Measurements from ENCODE around the gene S100P. TPM values are rescaled to one million over a fixed set of nuclear protein-coding genes. Genes with fewer than 3 reads are reported as not detected.

Gene S100P
- total and polyA plus RNA-seq, 4 donors: 34.2 to 118 (median 51.6) TPM

DNA sequence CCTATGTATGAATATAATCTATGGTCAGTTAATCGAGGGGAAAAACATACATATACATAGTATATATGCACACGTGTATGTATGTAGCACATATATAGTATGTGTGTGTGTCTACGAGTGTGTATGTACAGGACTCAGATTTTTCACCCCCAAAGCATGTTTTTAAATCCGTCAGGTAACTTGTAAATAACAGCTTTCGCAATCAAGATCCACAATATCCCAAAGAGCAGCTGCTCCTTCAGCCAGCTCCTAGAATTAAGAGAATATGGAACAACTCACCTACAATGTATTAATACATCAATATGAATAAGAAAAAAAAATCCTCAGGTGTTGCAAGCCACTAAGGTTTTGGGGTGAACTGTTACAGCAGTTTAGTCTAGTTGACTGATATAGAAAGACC lies 12.5 kb downstream of the S100P start:
- Histone ChIP-seq H3K27ac (ENCODE audit: low read depth in 1 of 2, low read length in 1 of 2) (no peak overlapping the region), H3K4me3 (no peak overlapping the region), H3K9ac (ENCODE audit: insufficient read depth in 1 of 2, low read length in 2 of 2) (no peak overlapping the region), H3K4me1 (ENCODE audit: control insufficient read depth in 5 of 5, insufficient read depth in 5 of 5, low read length in 5 of 5) (peaks cover 7 to 33% (median 20%) of the 10 kb centered on the region in 5 donors), H3K27me3 (ENCODE audit: control insufficient read depth in 3 of 3, insufficient read depth in 3 of 3, low read length in 2 of 3) (no peaks in the 10 kb centered on the region), H3K9me3 (ENCODE audit: control insufficient read depth in 4 of 4, insufficient read depth in 3 of 4, low read length in 3 of 4) (peaks cover 0 to 3% (median 1%) of the 10 kb centered on the region in 4 donors), H3K36me3 (ENCODE audit: control insufficient read depth in 4 of 4, insufficient read depth in 4 of 4, low read length in 4 of 4) (peaks cover 5 to 33% (median 16%) of the 10 kb centered on the region in 4 donors)
- ATAC-seq (ENCODE audit: insufficient read depth, low FRiP score) (no peak), DNase-seq (no peak)
- TF ChIP-seq, protein P1, sequence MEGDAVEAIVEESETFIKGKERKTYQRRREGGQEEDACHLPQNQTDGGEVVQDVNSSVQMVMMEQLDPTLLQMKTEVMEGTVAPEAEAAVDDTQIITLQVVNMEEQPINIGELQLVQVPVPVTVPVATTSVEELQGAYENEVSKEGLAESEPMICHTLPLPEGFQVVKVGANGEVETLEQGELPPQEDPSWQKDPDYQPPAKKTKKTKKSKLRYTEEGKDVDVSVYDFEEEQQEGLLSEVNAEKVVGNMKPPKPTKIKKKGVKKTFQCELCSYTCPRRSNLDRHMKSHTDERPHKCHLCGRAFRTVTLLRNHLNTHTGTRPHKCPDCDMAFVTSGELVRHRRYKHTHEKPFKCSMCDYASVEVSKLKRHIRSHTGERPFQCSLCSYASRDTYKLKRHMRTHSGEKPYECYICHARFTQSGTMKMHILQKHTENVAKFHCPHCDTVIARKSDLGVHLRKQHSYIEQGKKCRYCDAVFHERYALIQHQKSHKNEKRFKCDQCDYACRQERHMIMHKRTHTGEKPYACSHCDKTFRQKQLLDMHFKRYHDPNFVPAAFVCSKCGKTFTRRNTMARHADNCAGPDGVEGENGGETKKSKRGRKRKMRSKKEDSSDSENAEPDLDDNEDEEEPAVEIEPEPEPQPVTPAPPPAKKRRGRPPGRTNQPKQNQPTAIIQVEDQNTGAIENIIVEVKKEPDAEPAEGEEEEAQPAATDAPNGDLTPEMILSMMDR (IDR thresholded peaks at IDR 0.05; ENCODE audit: control extremely low read depth, extremely low read depth): no peak
- 86 to 91% methylated on average over 5 of the region's 5 CpGs for WGBS, 2 donors

DNA sequence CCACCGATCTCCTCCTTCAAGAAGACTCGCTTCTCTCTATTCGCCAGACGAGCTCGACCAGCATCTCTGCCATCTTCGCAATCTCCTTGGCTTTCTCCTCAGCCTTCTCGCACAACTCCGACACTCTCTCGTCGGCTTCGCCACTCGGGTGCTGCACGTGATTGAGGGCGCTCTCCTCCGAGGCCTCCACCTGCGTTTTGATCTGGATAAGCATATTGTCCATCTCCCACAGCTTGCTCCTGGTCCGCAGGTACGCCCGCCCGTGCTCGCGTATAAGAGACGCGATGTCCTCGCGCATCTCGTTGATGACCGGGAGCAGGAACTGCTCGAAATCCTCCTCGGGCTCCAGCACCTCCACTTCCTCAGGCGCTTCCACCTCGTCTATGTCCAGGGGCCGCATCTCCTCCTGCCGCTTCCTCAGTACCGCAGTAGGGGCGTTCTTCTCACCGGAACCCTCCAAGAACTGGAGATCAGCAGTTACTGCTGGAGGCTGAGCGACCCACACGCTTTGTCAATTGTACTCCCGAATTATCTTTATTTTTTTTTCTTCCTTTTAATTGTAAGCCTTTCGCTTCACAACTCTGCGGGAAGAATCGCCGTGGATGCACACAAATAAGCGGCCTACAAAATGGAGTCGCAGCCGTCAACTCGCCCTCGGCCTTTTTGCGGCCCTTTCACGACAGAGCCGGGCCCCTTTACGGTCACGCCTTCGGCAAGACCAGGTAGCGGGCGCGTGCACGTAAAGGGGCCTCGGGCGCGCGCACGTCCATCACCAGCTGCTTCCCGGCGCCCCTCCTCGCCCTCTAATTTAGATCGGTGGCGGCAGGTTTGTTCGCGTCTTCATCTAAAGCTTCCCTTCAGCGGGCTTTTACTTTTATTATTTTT lies 15.8 kb downstream of the S100P start, which contains the start of gene MRFAP1L1:
TSS of gene MRFAP1L1 (minus strand) at position 636 of the 885 bp plus-strand sequence. CDS start at position 400, 236 bp downstream.
- WGBS, 2 donors: 0% methylated on average over 72 of the region's 72 CpGs
- TF ChIP-seq, protein P1 (IDR thresholded peaks at IDR 0.05; ENCODE audit: control extremely low read depth, extremely low read depth): no peak
- H3K9me3 ChIP-seq (ENCODE audit: control insufficient read depth in 4 of 4, insufficient read depth in 3 of 4, low read length in 3 of 4): no peaks in the 10 kb centered on the region
- H3K36me3 ChIP-seq (ENCODE audit: control insufficient read depth in 4 of 4, insufficient read depth in 4 of 4, low read length in 4 of 4): peaks cover 0 to 15% (median 3%) of the 10 kb centered on the region in 4 donors
- peak within 1 kb of the TSS; percentile 96 for H3K4me3 ChIP-seq
- H3K27ac ChIP-seq (ENCODE audit: low read depth in 1 of 2, low read length in 1 of 2): peak within 1 kb of the TSS; percentile 76 to 93
- peak; percentile 97 for ATAC-seq (ENCODE audit: insufficient read depth, low FRiP score)
- H3K9ac ChIP-seq (ENCODE audit: insufficient read depth in 1 of 2, low read length in 2 of 2): peak within 1 kb of the TSS; percentile 42 to 96
- peaks cover 7 to 30% (median 20%) of the 10 kb centered on the region in 5 donors for H3K4me1 ChIP-seq (ENCODE audit: control insufficient read depth in 5 of 5, insufficient read depth in 5 of 5, low read length in 5 of 5)
- peak; percentile 96 to 98 (median 98) for DNase-seq
- H3K27me3 ChIP-seq (ENCODE audit: control insufficient read depth in 3 of 3, insufficient read depth in 3 of 3, low read length in 2 of 3): no peaks in the 10 kb centered on the region

DNA sequence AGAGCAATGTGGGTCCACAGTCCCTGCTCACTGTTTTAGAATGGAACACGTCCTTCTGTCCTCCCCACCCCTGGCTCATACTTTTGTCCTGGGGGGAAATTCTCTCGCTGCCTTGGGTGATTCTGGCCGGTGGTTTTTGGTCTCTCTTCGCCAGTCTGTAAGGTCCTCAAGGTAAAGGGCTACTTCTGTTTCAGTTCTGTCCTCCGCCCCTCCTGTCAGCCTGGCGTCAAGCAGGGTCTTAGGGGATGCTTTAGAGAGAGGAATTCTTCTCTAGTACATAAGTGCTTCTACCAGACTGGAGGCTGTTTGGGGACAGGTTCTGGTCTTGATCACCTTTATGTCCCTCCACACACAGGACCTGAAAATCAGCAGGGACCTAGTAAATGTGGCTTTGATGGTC lies 16.6 kb downstream of the S100P start:
- Histone ChIP-seq H3K4me3 (peak overlapping the region; percentile 96), H3K36me3 (ENCODE audit: control insufficient read depth in 4 of 4, insufficient read depth in 4 of 4, low read length in 4 of 4) (peaks cover 0 to 12% (median 3%) of the 10 kb centered on the region in 4 donors), H3K4me1 (ENCODE audit: control insufficient read depth in 5 of 5, insufficient read depth in 5 of 5, low read length in 5 of 5) (peaks cover 7 to 30% (median 20%) of the 10 kb centered on the region in 5 donors), H3K27me3 (ENCODE audit: control insufficient read depth in 3 of 3, insufficient read depth in 3 of 3, low read length in 2 of 3) (no peaks in the 10 kb centered on the region), H3K9me3 (ENCODE audit: control insufficient read depth in 4 of 4, insufficient read depth in 3 of 4, low read length in 3 of 4) (no peaks in the 10 kb centered on the region), H3K27ac (ENCODE audit: low read depth in 1 of 2, low read length in 1 of 2) (peak overlapping the region; percentile 58 to 76), H3K9ac (ENCODE audit: insufficient read depth in 1 of 2, low read length in 2 of 2) (peak overlapping the region in 1 of 2 donors; percentile 71)
- no peak for ATAC-seq (ENCODE audit: insufficient read depth, low FRiP score)
- TF ChIP-seq, protein P1 (IDR thresholded peaks at IDR 0.05; ENCODE audit: control extremely low read depth, extremely low read depth): no peak
- no peak for DNase-seq
- whole genome bisulfite sequencing, 2 donors: 10 to 22% methylated on average over 6 of the region's 6 CpGs

All from lung (tissue), 12 donors.